Measurements from ENCODE around the gene EIF2B5. TPM values are rescaled to one million over a fixed set of nuclear protein-coding genes. Genes with fewer than 3 reads are reported as not detected.

The EIF2B5 gene
- total and polyA plus RNA-seq, 9 of the 15 experiments (the other 6 are each of a cell fraction or from before 2014, with no cell fraction given): 19.1 to 92.4 (median 74.0) TPM

DNA sequence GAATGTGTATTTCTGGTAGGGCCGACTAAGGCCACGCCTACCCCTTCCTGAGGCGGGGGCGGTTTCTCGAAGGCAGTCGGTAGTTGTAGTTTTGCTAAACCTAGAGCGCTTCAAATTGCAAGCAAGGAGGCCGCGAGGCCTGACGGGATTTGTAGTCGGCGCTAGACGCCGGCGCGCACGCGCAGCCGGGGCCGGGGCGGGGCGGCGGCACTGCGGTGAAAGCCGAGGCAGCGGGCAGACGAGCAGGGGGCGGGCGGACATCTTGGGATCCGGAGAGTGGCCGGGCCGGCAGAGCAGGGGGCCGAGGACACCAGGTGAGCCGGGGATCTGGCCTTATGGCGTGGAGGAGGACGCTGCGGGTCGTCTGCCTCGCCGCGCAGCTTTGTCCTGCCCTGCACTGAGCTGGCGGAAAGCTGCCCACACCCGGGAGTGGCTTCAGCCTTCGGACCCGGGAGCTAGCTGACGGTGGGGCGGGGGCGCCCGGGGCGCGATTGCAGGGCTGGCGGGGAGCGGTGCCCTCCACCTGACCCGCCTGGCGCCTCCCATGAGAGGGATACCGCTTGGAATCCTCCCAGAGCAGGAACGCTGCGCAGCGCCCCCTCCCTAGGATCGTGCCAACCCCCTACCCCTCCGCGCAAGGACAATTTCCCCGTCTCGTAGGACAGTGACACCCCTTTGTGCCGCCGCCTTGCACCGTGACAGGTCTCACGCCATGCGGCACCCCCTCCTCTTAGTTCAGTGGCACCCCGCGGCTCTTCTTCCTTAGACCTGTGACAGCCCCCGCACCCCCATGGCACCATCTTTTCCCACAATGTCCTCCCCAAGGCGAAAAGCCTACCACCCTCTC, 39.7 kb downstream of the EIF2B5 start, which contains the start of gene AP2M1:
AP2M1 (plus strand) TSS at position 210 of the 847 bp plus-strand sequence. CDS start 2,139 bp downstream, outside the sequence.
- POLR2A ChIA-PET: interaction anchor here (0.5 to 3.6 kb wide), 6 partner anchors 9 to 158 kb away, joined by 3 to 27 read pairs (median 3); partner anchors contain the start of gene DVL3
- peak within 1 kb of the TSS; percentile 81 for H3K4me3 ChIP-seq
- H3K9me3 ChIP-seq (replicated peaks; ENCODE audit: control insufficient read depth, insufficient read depth, low read depth, low read length): no peaks in the 10 kb centered on the region
- H3K27me3 ChIP-seq (ENCODE audit: control insufficient read depth in 2 of 2, insufficient read depth in 2 of 2, low read length in 2 of 2): no peaks in the 10 kb centered on the region
- ATAC-seq: peak; percentile 88
- H3K4me1 ChIP-seq (replicated peaks in 1 of 2; ENCODE audit: control insufficient read depth in 2 of 2, insufficient read depth in 2 of 2, low read length in 2 of 2): peaks cover 41 to 56% of the 10 kb centered on the region in 2 experiments; a peak in 4 of 5 replicates
- WGBS (ENCODE audit: insufficient coverage, low coverage, missing lambda C conversion rate): under 1% methylated on average over 70 of the region's 73 CpGs
- intact Hi-C loops (cut with micrococcal nuclease): loop anchor here (2.0 to 5.0 kb wide), 3 partner anchors 20 to 122 kb away; partner anchors contain the start of genes DVL3, EIF2B5 and PSMD2
- peaks cover 46% of the 10 kb centered on the region for H3K79me2 ChIP-seq (ENCODE audit: control insufficient read depth, insufficient read depth, low read length)
- peak; percentile 91 for FAIRE-seq
- H3K27ac ChIP-seq (ENCODE audit: extremely low read depth, low read depth, low read length): peak within 1 kb of the TSS; percentile 82
- peaks cover 69% of the 10 kb centered on the region for H3K36me3 ChIP-seq (ENCODE audit: control insufficient read depth, insufficient read depth, low read length)
- peak within 1 kb of the TSS; percentile 89 for H3K4me2 ChIP-seq (ENCODE audit: insufficient read depth, low read length)
- peaks cover 17% of the 10 kb centered on the region for H4K20me1 ChIP-seq (replicated peaks; ENCODE audit: control insufficient read depth, insufficient read depth, low read length)
- in situ Hi-C loops (cut with MboI): no loop called here
- CTCF ChIA-PET (ENCODE audit: low intra/inter-chr PET ratio): interaction anchor here (1.0 kb wide), 1 partner anchor 29 kb away, joined by 3 read pairs; no protein-coding TSS in a partner anchor
- H3K9ac ChIP-seq (ENCODE audit: insufficient read depth in 1 of 2, low read depth in 2 of 2, low read length in 2 of 2): peak within 1 kb of the TSS; percentile 91 to 100
- DNase-seq (ENCODE audit: extremely low read depth in 1 of 4, low spot score in 3 of 4): peak; percentile 86 to 98 (median 92)
- peak within 1 kb of the TSS; percentile 78 for H2AFZ ChIP-seq (ENCODE audit: low read depth, low read length)
- H3K9me1 ChIP-seq (ENCODE audit: control insufficient read depth, insufficient read depth, low read length): no peaks in the 10 kb centered on the region
- BruUV-seq (replicated peaks): no TSS peak
- TF ChIP-seq JUN (IDR thresholded peaks at IDR 0.05; ENCODE audit: borderline replicate concordance, low read depth, low read length) (peak; percentile 5; the same call in 1 of the 2 replicates), JUN (CRISPR knock-in tag; IDR thresholded peaks at IDR 0.05; ENCODE audit: borderline replicate concordance) (no peak), POLR2AphosphoS2 (IDR thresholded peaks at IDR 0.05; ENCODE audit: low read length) (peak; percentile 94), TAF9B (IDR thresholded peaks at IDR 0.05; ENCODE audit: partially characterized antibody) (no peak), MEIS2 (IDR thresholded peaks at IDR 0.05; ENCODE audit: partially characterized antibody) (peak; percentile 84), EGR1 (conservative IDR thresholded peaks at IDR 0.05) (peak; percentile 99), ZNF696 (CRISPR knock-in tag; conservative IDR thresholded peaks at IDR 0.05) (no peak), NR3C1 (CRISPR knock-in tag; IDR thresholded peaks at IDR 0.05) (no peak), SP1 (CRISPR knock-in tag; IDR thresholded peaks at IDR 0.05) (peak; percentile 86), ZNF75A (CRISPR knock-in tag; IDR thresholded peaks at IDR 0.05) (peak; percentile 21; the same call in 1 of the 2 replicates), FOXM1 (IDR thresholded peaks at IDR 0.05; ENCODE audit: low read depth) (no peak), FOXM1 (CRISPR knock-in tag; IDR thresholded peaks at IDR 0.05; ENCODE audit: low read depth) (peak; percentile 31; the same call in 1 of the 2 replicates), NONO (IDR thresholded peaks at IDR 0.05; ENCODE audit: low read depth in 2 of 2, low read length in 1 of 2) (0 out of 4 replicates have a peak, but pooled peaks of 1 of the 2 experiments have one; percentile 26), CREM (IDR thresholded peaks at IDR 0.05; ENCODE audit: low read depth) (peak; percentile 81)
- TF ChIP-seq, protein P1, sequence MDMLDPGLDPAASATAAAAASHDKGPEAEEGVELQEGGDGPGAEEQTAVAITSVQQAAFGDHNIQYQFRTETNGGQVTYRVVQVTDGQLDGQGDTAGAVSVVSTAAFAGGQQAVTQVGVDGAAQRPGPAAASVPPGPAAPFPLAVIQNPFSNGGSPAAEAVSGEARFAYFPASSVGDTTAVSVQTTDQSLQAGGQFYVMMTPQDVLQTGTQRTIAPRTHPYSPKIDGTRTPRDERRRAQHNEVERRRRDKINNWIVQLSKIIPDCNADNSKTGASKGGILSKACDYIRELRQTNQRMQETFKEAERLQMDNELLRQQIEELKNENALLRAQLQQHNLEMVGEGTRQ (CRISPR knock-in tag; IDR thresholded peaks at IDR 0.05): no peak
- TF ChIP-seq, protein P2, sequence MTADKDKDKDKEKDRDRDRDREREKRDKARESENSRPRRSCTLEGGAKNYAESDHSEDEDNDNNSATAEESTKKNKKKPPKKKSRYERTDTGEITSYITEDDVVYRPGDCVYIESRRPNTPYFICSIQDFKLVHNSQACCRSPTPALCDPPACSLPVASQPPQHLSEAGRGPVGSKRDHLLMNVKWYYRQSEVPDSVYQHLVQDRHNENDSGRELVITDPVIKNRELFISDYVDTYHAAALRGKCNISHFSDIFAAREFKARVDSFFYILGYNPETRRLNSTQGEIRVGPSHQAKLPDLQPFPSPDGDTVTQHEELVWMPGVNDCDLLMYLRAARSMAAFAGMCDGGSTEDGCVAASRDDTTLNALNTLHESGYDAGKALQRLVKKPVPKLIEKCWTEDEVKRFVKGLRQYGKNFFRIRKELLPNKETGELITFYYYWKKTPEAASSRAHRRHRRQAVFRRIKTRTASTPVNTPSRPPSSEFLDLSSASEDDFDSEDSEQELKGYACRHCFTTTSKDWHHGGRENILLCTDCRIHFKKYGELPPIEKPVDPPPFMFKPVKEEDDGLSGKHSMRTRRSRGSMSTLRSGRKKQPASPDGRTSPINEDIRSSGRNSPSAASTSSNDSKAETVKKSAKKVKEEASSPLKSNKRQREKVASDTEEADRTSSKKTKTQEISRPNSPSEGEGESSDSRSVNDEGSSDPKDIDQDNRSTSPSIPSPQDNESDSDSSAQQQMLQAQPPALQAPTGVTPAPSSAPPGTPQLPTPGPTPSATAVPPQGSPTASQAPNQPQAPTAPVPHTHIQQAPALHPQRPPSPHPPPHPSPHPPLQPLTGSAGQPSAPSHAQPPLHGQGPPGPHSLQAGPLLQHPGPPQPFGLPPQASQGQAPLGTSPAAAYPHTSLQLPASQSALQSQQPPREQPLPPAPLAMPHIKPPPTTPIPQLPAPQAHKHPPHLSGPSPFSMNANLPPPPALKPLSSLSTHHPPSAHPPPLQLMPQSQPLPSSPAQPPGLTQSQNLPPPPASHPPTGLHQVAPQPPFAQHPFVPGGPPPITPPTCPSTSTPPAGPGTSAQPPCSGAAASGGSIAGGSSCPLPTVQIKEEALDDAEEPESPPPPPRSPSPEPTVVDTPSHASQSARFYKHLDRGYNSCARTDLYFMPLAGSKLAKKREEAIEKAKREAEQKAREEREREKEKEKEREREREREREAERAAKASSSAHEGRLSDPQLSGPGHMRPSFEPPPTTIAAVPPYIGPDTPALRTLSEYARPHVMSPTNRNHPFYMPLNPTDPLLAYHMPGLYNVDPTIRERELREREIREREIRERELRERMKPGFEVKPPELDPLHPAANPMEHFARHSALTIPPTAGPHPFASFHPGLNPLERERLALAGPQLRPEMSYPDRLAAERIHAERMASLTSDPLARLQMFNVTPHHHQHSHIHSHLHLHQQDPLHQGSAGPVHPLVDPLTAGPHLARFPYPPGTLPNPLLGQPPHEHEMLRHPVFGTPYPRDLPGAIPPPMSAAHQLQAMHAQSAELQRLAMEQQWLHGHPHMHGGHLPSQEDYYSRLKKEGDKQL (CRISPR knock-in tag; IDR thresholded peaks at IDR 0.05; ENCODE audit: borderline replicate concordance): no peak
